GM18870 (cell line): ENCODE data around the gene RASA3.
"Not testable (repeated sequence)": the region's sequence is repeated elsewhere in the genome, so short reads cannot be mapped to it uniquely, and the experiment has no call there.

ENCODE experiments used
- ATAC-seq: cut with Tn5 transposase; IDR thresholded peaks from one replicate; pipeline ENCODE4 v1.9.1; 2021; ENCODE audit warnings: moderate library complexity; ENCODE audit not compliant: unreplicated experiment

Gene RASA3

GRCh38 chr13:114087430-114087829, 45.0 kb downstream of the RASA3 start:
- no peak for ATAC-seq

- ATAC-seq, result no peak
These were observed 49.4 kb downstream of the RASA3 start for GRCh38 chr13:114082849-114083645.

- ATAC-seq, result no peak
These were observed 50.4 kb downstream of the RASA3 start for GRCh38 chr13:114081761-114082681.

GRCh38 chr13:114080739-114081561, 51.5 kb downstream of the RASA3 start:
- ATAC-seq, result no peak

GRCh38 chr13:114079601-114080536, 52.6 kb downstream of the RASA3 start:
- ATAC-seq, result no peak

GRCh38 chr13:114078461-114079451, 53.7 kb downstream of the RASA3 start:
- no peak for ATAC-seq

- ATAC-seq, result no peak
These were observed 54.5 kb downstream of the RASA3 start for GRCh38 chr13:114077933-114078325.

GRCh38 chr13:114077099-114077932, 55.1 kb downstream of the RASA3 start:
- ATAC-seq, result no peak

- no peak for ATAC-seq
These were observed 55.9 kb downstream of the RASA3 start for GRCh38 chr13:114076329-114077090.

- not testable (repeated sequence) for ATAC-seq
These were observed 56.6 kb downstream of the RASA3 start for GRCh38 chr13:114075811-114076210.

- no peak for ATAC-seq
These were observed 57.6 kb downstream of the RASA3 start for GRCh38 chr13:114074671-114075315.

GRCh38 chr13:114073881-114074612, 58.4 kb downstream of the RASA3 start:
- no peak for ATAC-seq

GRCh38 chr13:114072421-114072820, 60.0 kb downstream of the RASA3 start:
- no peak for ATAC-seq

GRCh38 chr13:114071991-114072390, 60.4 kb downstream of the RASA3 start:
- ATAC-seq, result no peak

GRCh38 chr13:114071410-114071809, 61.0 kb downstream of the RASA3 start:
- no peak for ATAC-seq
